GM12878 (cell line): ENCODE data around the gene ATXN7L3B. TPM values are rescaled to one million over a fixed set of nuclear protein-coding genes. Genes with fewer than 3 reads are reported as not detected.
A peak's percentile ranks its signal among the peaks of the same experiment; 100 is the strongest.

Experiments used
- BACH1 ChIP-seq: fragments of 450-650 bp; IDR thresholded peaks from 2 replicates; pipeline ENCODE4 v1.6.1; 2017; ENCODE audit warnings: mild to moderate bottlenecking, borderline replicate concordance
- CBFB ChIP-seq: IDR thresholded peaks from 2 replicates; pipeline ENCODE4 v1.6.1; 2016; ENCODE audit warnings: antibody characterized with exemption, low read depth
- CBX5 ChIP-seq: sonication (generic); IDR thresholded peaks from 2 replicates; pipeline ENCODE4 v1.6.1; 2016; ENCODE audit warnings: low read depth, moderate library complexity, mild to moderate bottlenecking, inconsistent platforms
- KLF5 ChIP-seq: fragments of 450-650 bp; IDR thresholded peaks from 2 replicates; pipeline ENCODE4 v1.6.1; 2014; ENCODE audit warnings: mild to moderate bottlenecking; ENCODE audit not compliant: partially characterized antibody
- MEF2B ChIP-seq: fragments of 450-650 bp; IDR thresholded peaks from 2 replicates; pipeline ENCODE4 v1.6.1; 2018; ENCODE audit warnings: mild to moderate bottlenecking, moderate library complexity; ENCODE audit not compliant: partially characterized antibody, poor library complexity, severe bottlenecking
- MXI1 ChIP-seq: fragments of 150-350 bp; IDR thresholded peaks from 2 replicates; pipeline ENCODE4 v1.6.1; 2011; ENCODE audit warnings: low read depth, mild to moderate bottlenecking, inconsistent platforms, low read length, improper control_type of control experiment
- NFYB ChIP-seq: IDR thresholded peaks from 2 replicates; pipeline ENCODE4 v1.6.1; 2011; ENCODE audit warnings: low read depth, mild to moderate bottlenecking, low read length, improper control_type of control experiment, moderate library complexity; ENCODE audit not compliant: insufficient read depth
- NR2C2 ChIP-seq: IDR thresholded peaks from 2 replicates; pipeline ENCODE4 v1.6.1; 2011; ENCODE audit warnings: borderline replicate concordance, low read depth; ENCODE audit not compliant: control insufficient read depth, insufficient read length
- POLR2A ChIP-seq: IDR thresholded peaks from 2 replicates; pipeline ENCODE4 v1.6.1; 2011; ENCODE audit warnings: low read depth, mild to moderate bottlenecking, low read length
- POU2F2 ChIP-seq: IDR thresholded peaks from 3 replicates; pipeline ENCODE4 v1.6.1; 2011; ENCODE audit warnings: low read depth, mild to moderate bottlenecking, low read length, borderline replicate concordance
- RBBP5 ChIP-seq: fragments of 200-600 bp; sonication (generic); conservative IDR thresholded peaks from 2 replicates; pipeline ENCODE4 v1.6.1; 2016
- RFX5 ChIP-seq: IDR thresholded peaks from 2 replicates; pipeline ENCODE4 v1.6.1; 2011; ENCODE audit warnings: low read depth, low read length, improper control_type of control experiment
- SMC3 ChIP-seq: IDR thresholded peaks from 2 replicates; pipeline ENCODE4 v1.6.1; 2011; ENCODE audit warnings: low read length, improper control_type of control experiment, borderline replicate concordance
- TCF12 ChIP-seq: IDR thresholded peaks from 2 replicates; pipeline ENCODE4 v1.6.1; 2011; ENCODE audit warnings: low read depth, mild to moderate bottlenecking, low read length
- YY1 ChIP-seq: IDR thresholded peaks from 2 replicates; pipeline ENCODE4 v1.6.1; 2011; ENCODE audit warnings: low read depth, mild to moderate bottlenecking, low read length
- polyA plus RNA-seq, 11 experiments: library from polyadenylated mRNA; depleted of rRNA in 4 of 11; unstranded in 6 of 11; stranded (reverse) in 5 of 11; fragments of >200 nt; fragmentation: Nextera tagmentation in 4 of 11; fragmentation: Illumina TruSeq in 1 of 11; extraction: Ambion mirVana in 4 of 11; extraction: Trizol in 1 of 11; gene quantifications; 1 replicate in 1 of 11; 2 replicates in 10 of 11; pipeline versions ENCODE4 v1.2.1 to v1.2.3, GENCODE V29; 2011 to 2016; ENCODE audit warnings: inconsistent platforms in 2 of 11, missing spikeins in 2 of 11, low read depth in 1 of 11
- total RNA-seq, 4 experiments: library from RNA; depleted of rRNA in 3 of 4; stranded (reverse); fragments of >200 nt in 3 of 4; fragmentation: Illumina TruSeq in 1 of 4; extraction: Trizol in 1 of 4; gene quantifications; 2 replicates each; pipeline versions ENCODE4 v1.2.1 to v1.2.3, GENCODE V29; 2013 to 2021
- TF ChIP-seq, protein P1 (sequence below): IDR thresholded peaks from 2 replicates; pipeline ENCODE4 v1.6.1; 2012; ENCODE audit warnings: low read length, inconsistent platforms
- TF ChIP-seq, protein P2 (sequence below), 3 experiments: IDR thresholded peaks in 2 of 3; conservative IDR thresholded peaks in 1 of 3; 2 replicates each; pipeline ENCODE4 v1.5.1; 2011; ENCODE audit warnings: low read depth in 3 of 3, low read length in 3 of 3, mild to moderate bottlenecking in 3 of 3, control low read depth in 2 of 3, moderate library complexity in 2 of 3, inconsistent platforms in 1 of 3, mixed read lengths in 1 of 3; ENCODE audit not compliant: control insufficient read depth in 2 of 3, insufficient read depth in 1 of 3; ENCODE audit errors: extremely low read depth in 1 of 3
- TF ChIP-seq, protein P3 (sequence below): IDR thresholded peaks from 2 replicates; pipeline ENCODE4 v1.6.1; 2012; ENCODE audit warnings: mild to moderate bottlenecking, low read depth, low read length
- TF ChIP-seq, protein P4 (sequence below): fragments of 450-650 bp; IDR thresholded peaks from 2 replicates; pipeline ENCODE4 v1.6.1; 2016; ENCODE audit warnings: mild to moderate bottlenecking

Gene ATXN7L3B
- total and polyA plus RNA-seq, 10 of the 15 experiments (the other 5 are each of a cell fraction or from before 2014, with no cell fraction given) = 6.3 to 36.1 (median 21.7) TPM

DNA sequence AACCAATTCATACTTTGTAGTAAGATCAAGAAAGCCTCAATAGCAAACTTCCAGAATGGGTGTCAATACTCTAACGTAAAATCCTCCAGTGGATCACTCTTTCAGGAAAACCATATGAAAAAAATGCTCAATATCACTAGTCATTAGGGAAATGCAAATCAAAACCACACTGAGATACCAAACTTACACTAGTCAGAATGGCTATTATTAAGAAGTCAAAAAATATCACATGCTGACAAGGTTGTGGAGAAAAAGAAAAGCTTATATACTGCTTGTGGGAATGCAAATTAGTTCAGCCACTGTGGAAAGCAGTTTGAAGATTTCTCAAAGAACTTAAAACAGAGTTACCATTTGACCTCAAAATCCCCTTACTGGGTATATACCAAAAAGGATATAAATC lies 49.5 kb upstream of the ATXN7L3B start (continued):
- TF ChIP-seq, protein P1, sequence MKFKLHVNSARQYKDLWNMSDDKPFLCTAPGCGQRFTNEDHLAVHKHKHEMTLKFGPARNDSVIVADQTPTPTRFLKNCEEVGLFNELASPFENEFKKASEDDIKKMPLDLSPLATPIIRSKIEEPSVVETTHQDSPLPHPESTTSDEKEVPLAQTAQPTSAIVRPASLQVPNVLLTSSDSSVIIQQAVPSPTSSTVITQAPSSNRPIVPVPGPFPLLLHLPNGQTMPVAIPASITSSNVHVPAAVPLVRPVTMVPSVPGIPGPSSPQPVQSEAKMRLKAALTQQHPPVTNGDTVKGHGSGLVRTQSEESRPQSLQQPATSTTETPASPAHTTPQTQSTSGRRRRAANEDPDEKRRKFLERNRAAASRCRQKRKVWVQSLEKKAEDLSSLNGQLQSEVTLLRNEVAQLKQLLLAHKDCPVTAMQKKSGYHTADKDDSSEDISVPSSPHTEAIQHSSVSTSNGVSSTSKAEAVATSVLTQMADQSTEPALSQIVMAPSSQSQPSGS = no peak
- no peak for TF ChIP-seq SMC3
- no peak for TF ChIP-seq YY1
- TF ChIP-seq POU2F2 = no peak
- no peak for TF ChIP-seq CBFB
- no peak for TF ChIP-seq NFYB
- TF ChIP-seq BACH1 = no peak
- TF ChIP-seq NR2C2 = no peak
- no peak for TF ChIP-seq RFX5
- TF ChIP-seq KLF5 = no peak
- no peak for TF ChIP-seq TCF12
- TF ChIP-seq MEF2B = peak; percentile 73
- TF ChIP-seq, protein P2, sequence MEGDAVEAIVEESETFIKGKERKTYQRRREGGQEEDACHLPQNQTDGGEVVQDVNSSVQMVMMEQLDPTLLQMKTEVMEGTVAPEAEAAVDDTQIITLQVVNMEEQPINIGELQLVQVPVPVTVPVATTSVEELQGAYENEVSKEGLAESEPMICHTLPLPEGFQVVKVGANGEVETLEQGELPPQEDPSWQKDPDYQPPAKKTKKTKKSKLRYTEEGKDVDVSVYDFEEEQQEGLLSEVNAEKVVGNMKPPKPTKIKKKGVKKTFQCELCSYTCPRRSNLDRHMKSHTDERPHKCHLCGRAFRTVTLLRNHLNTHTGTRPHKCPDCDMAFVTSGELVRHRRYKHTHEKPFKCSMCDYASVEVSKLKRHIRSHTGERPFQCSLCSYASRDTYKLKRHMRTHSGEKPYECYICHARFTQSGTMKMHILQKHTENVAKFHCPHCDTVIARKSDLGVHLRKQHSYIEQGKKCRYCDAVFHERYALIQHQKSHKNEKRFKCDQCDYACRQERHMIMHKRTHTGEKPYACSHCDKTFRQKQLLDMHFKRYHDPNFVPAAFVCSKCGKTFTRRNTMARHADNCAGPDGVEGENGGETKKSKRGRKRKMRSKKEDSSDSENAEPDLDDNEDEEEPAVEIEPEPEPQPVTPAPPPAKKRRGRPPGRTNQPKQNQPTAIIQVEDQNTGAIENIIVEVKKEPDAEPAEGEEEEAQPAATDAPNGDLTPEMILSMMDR (IDR thresholded peaks at IDR 0.05 in 2 of 3, conservative IDR thresholded peaks at IDR 0.05 in 1 of 3; ENCODE audit: control insufficient read depth in 2 of 3, extremely low read depth in 1 of 3, insufficient read depth in 1 of 3, low read depth in 3 of 3, low read length in 3 of 3) = no peak
- no peak for TF ChIP-seq MXI1
- no peak for TF ChIP-seq POLR2A
- TF ChIP-seq, protein P3, sequence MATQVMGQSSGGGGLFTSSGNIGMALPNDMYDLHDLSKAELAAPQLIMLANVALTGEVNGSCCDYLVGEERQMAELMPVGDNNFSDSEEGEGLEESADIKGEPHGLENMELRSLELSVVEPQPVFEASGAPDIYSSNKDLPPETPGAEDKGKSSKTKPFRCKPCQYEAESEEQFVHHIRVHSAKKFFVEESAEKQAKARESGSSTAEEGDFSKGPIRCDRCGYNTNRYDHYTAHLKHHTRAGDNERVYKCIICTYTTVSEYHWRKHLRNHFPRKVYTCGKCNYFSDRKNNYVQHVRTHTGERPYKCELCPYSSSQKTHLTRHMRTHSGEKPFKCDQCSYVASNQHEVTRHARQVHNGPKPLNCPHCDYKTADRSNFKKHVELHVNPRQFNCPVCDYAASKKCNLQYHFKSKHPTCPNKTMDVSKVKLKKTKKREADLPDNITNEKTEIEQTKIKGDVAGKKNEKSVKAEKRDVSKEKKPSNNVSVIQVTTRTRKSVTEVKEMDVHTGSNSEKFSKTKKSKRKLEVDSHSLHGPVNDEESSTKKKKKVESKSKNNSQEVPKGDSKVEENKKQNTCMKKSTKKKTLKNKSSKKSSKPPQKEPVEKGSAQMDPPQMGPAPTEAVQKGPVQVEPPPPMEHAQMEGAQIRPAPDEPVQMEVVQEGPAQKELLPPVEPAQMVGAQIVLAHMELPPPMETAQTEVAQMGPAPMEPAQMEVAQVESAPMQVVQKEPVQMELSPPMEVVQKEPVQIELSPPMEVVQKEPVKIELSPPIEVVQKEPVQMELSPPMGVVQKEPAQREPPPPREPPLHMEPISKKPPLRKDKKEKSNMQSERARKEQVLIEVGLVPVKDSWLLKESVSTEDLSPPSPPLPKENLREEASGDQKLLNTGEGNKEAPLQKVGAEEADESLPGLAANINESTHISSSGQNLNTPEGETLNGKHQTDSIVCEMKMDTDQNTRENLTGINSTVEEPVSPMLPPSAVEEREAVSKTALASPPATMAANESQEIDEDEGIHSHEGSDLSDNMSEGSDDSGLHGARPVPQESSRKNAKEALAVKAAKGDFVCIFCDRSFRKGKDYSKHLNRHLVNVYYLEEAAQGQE = no peak
- TF ChIP-seq, protein P4, sequence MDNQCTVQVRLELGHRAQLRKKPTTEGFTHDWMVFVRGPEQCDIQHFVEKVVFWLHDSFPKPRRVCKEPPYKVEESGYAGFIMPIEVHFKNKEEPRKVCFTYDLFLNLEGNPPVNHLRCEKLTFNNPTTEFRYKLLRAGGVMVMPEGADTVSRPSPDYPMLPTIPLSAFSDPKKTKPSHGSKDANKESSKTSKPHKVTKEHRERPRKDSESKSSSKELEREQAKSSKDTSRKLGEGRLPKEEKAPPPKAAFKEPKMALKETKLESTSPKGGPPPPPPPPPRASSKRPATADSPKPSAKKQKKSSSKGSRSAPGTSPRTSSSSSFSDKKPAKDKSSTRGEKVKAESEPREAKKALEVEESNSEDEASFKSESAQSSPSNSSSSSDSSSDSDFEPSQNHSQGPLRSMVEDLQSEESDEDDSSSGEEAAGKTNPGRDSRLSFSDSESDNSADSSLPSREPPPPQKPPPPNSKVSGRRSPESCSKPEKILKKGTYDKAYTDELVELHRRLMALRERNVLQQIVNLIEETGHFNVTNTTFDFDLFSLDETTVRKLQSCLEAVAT = no peak
- TF ChIP-seq RBBP5 = no peak
- TF ChIP-seq CBX5 = no peak
